ENCODE data around the gene GOLGA7B. TPM values are rescaled to one million over a fixed set of nuclear protein-coding genes. Genes with fewer than 3 reads are reported as not detected.
"Not testable (repeated sequence)": the region's sequence is repeated elsewhere in the genome, so short reads cannot be mapped to it uniquely, and the experiment has no call there.

Gene GOLGA7B
- total RNA-seq, 1 experiment from 2014 or later, result not detected

- intact Hi-C loops (cut with micrococcal nuclease), result no loop called here
- Mint-ChIP-seq H3K9me3 (ENCODE audit: unreplicated experiment) (no peaks in the 10 kb centered on the region), H3K4me3 (ENCODE audit: unreplicated experiment) (no peak overlapping the region), H3K4me1 (ENCODE audit: insufficient read depth, unreplicated experiment) (peaks cover 16% of the 10 kb centered on the region), H3K36me3 (ENCODE audit: insufficient read depth, unreplicated experiment) (no peaks in the 10 kb centered on the region), H3K27me3 (ENCODE audit: insufficient read depth, unreplicated experiment) (no peaks in the 10 kb centered on the region), H3K27ac (ENCODE audit: low read depth, unreplicated experiment) (no peak overlapping the region)
- no peak for TF ChIP-seq CTCF (IDR thresholded peaks at IDR 0.05; ENCODE audit: unreplicated experiment)
- POLR2A ChIA-PET, result interaction anchor here (0.7 kb wide), 1 partner anchor 508 kb away, joined by 3 read pairs; the partner anchor contains the start of gene FRAT2
- DNase-seq (ENCODE audit: unreplicated experiment), result no peak
- no TSS peak for BruUV-seq (replicated peaks)
- CTCF ChIA-PET, result interaction anchor here (0.6 to 1.8 kb wide), 5 partner anchors 27 to 111 kb away, joined by 3 to 7 read pairs (median 4); no protein-coding TSS in a partner anchor
Measured at GRCh38 chr10:97842656-97843280, 6.9 kb upstream of the GOLGA7B start.

DNA sequence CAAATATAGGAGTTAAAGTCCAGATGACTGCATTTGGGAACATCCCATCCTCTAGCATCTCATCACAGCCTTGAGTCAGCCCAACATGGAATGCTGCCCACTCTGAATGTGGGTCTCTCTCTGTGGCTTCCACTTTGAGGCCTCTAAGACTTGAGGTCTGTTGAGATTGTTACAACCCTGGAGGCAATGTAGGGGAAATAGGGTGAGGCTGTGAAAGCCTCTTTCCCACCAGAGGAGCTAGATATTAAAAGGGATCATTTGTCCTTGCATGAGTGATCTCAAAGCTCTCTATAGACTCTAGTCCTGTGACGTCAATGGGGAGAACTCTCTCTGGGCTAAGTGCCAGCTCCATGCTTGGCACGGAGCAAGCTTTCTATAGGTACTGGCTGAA lies 6.4 kb upstream of the GOLGA7B start:
- H3K27ac Mint-ChIP-seq (ENCODE audit: low read depth, unreplicated experiment), result no peak overlapping the region
- no TSS peak for BruUV-seq (replicated peaks)
- H3K4me3 Mint-ChIP-seq (ENCODE audit: unreplicated experiment), result no peak overlapping the region
- H3K36me3 Mint-ChIP-seq (ENCODE audit: insufficient read depth, unreplicated experiment), result no peaks in the 10 kb centered on the region
- no peaks in the 10 kb centered on the region for H3K27me3 Mint-ChIP-seq (ENCODE audit: insufficient read depth, unreplicated experiment)
- H3K9me3 Mint-ChIP-seq (ENCODE audit: unreplicated experiment), result no peaks in the 10 kb centered on the region
- intact Hi-C loops (cut with micrococcal nuclease), result no loop called here
- CTCF ChIA-PET, result interaction anchor here (0.6 to 1.8 kb wide), 5 partner anchors 16 to 51 kb away, joined by 3 to 7 read pairs (median 4); no protein-coding TSS in a partner anchor
- peak; percentile 88 for DNase-seq (ENCODE audit: unreplicated experiment)
- no peak for TF ChIP-seq CTCF (IDR thresholded peaks at IDR 0.05; ENCODE audit: unreplicated experiment)
- POLR2A ChIA-PET, result interaction anchor here (0.7 kb wide), 1 partner anchor 509 kb away, joined by 3 read pairs; the partner anchor contains the start of gene FRAT2
- H3K4me1 Mint-ChIP-seq (ENCODE audit: insufficient read depth, unreplicated experiment), result peaks cover 16% of the 10 kb centered on the region

DNA sequence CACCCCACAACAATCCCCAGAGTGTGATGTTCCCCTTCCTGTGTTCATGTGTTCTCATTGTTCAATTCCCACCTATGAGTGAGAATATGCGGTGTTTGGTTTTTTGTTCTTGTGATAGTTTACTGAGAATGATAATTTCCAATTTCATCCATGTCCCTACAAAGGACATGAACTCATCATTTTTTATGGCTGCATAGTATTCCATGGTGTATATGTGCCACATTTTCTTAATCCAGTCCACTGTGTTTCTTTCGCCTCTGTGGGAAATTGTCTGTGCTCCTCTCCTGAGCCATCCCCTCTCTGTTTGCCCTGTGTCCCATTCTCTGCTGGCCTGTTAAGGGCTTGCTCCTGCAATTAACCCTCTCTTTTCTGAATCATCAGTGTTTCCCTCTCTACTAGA lies 5.7 kb upstream of the GOLGA7B start:
- H3K27me3 Mint-ChIP-seq (ENCODE audit: insufficient read depth, unreplicated experiment); BruUV-seq (replicated peaks); H3K36me3 Mint-ChIP-seq (ENCODE audit: insufficient read depth, unreplicated experiment); DNase-seq (ENCODE audit: unreplicated experiment); POLR2A ChIA-PET; H3K27ac Mint-ChIP-seq (ENCODE audit: low read depth, unreplicated experiment); H3K4me3 Mint-ChIP-seq (ENCODE audit: unreplicated experiment); intact Hi-C loops (cut with micrococcal nuclease); H3K9me3 Mint-ChIP-seq (ENCODE audit: unreplicated experiment): not testable (repeated sequence)
- H3K4me1 Mint-ChIP-seq (ENCODE audit: insufficient read depth, unreplicated experiment), result peaks cover 16% of the 10 kb centered on the region
- CTCF ChIA-PET, result interaction anchor here (0.6 to 1.8 kb wide), 2 partner anchors 16 to 26 kb away, joined by 3 to 6 read pairs; no protein-coding TSS in a partner anchor

GRCh38 chr10:97844678-97845077 lies 5.0 kb upstream of the GOLGA7B start:
- no peak overlapping the region for H3K27ac Mint-ChIP-seq (ENCODE audit: low read depth, unreplicated experiment)
- no TSS peak for BruUV-seq (replicated peaks)

More at GRCh38 chr10:97844678-97845077, 5.0 kb upstream of the GOLGA7B start:
- H3K36me3 Mint-ChIP-seq (ENCODE audit: insufficient read depth, unreplicated experiment), result no peaks in the 10 kb centered on the region
- no peaks in the 10 kb centered on the region for H3K9me3 Mint-ChIP-seq (ENCODE audit: unreplicated experiment)
- ChIA-PET POLR2A (no interaction called here), CTCF (interaction anchor here (0.7 to 0.9 kb wide), 2 partner anchors 23 to 186 kb away, joined by 3 read pairs; partner anchors contain the start of gene CRTAC1)
- intact Hi-C loops (cut with micrococcal nuclease), result no loop called here
- TF ChIP-seq CTCF (IDR thresholded peaks at IDR 0.05; ENCODE audit: unreplicated experiment), result no peak
- DNase-seq (ENCODE audit: unreplicated experiment), result no peak
- no peak overlapping the region for H3K4me3 Mint-ChIP-seq (ENCODE audit: unreplicated experiment)
- H3K4me1 Mint-ChIP-seq (ENCODE audit: insufficient read depth, unreplicated experiment), result peaks cover 16% of the 10 kb centered on the region
- H3K27me3 Mint-ChIP-seq (ENCODE audit: insufficient read depth, unreplicated experiment), result peaks cover 11% of the 10 kb centered on the region
